Natural killer cell (primary cell): ENCODE measurements around the gene KRT39. TPM values are rescaled to one million over a fixed set of nuclear protein-coding genes. Genes with fewer than 3 reads are reported as not detected.

Experiments
- ATAC-seq, 3 donors: fragments of 150-1000 bp in 2 of 3; fragments of 200-7000 bp in 1 of 3; cut with Tn5 transposase; 1 replicate in 1 of 3; 2 replicates in 2 of 3; pipeline ENCODE4 v1.10.0; 2021; ENCODE audit warnings: mild to moderate bottlenecking in 2 of 3, moderate library complexity in 2 of 3
- DNase-seq, 2 donors: peaks; one replicate each; pipeline versions ENCODE4 v3.0.0 to v3.0.0-alpha.2; 2013 to 2021; ENCODE audit warnings: mixed read lengths in 1 of 2
- H3K27ac ChIP-seq: one replicate; pipeline ENCODE4 v1.5.1; 2013; ENCODE audit warnings: mild to moderate bottlenecking, low read length
- H3K27me3 ChIP-seq: one replicate; pipeline ENCODE4 v1.6.1; 2013; ENCODE audit warnings: low read length; ENCODE audit not compliant: control insufficient read depth, insufficient read depth
- H3K36me3 ChIP-seq: one replicate; pipeline ENCODE4 v1.6.1; 2013; ENCODE audit warnings: low read length; ENCODE audit not compliant: control insufficient read depth, insufficient read depth
- H3K4me1 ChIP-seq: one replicate; pipeline ENCODE4 v1.6.1; 2013; ENCODE audit warnings: low read length; ENCODE audit not compliant: control insufficient read depth, insufficient read depth
- H3K4me3 ChIP-seq: one replicate; pipeline ENCODE4 v1.5.1; 2013; ENCODE audit warnings: low read length
- H3K9me3 ChIP-seq: one replicate; pipeline ENCODE4 v1.6.1; 2013; ENCODE audit warnings: low read length; ENCODE audit not compliant: control insufficient read depth, insufficient read depth
- H3K27ac Mint-ChIP-seq, 2 donors: one replicate each; pipeline ENCODE4 v1.8.0; 2022; ENCODE audit warnings: mild to moderate bottlenecking in 2 of 2, mixed read lengths in 2 of 2, moderate library complexity in 1 of 2
- H3K27me3 Mint-ChIP-seq, 2 donors: one replicate each; pipeline ENCODE4 v1.8.0; 2022; ENCODE audit warnings: low read depth in 2 of 2, mixed read lengths in 2 of 2
- H3K36me3 Mint-ChIP-seq: one replicate; pipeline ENCODE4 v1.8.0; 2022; ENCODE audit warnings: mixed read lengths
- H3K4me1 Mint-ChIP-seq, 2 donors: one replicate each; pipeline ENCODE4 v1.8.0; 2022; ENCODE audit warnings: mixed read lengths in 2 of 2
- H3K4me3 Mint-ChIP-seq: one replicate; pipeline ENCODE4 v1.8.0; 2022; ENCODE audit warnings: mild to moderate bottlenecking, moderate library complexity, mixed read lengths
- H3K9me3 Mint-ChIP-seq, 2 donors: one replicate each; pipeline ENCODE4 v1.8.0; 2022; ENCODE audit warnings: mixed read lengths in 2 of 2
- whole genome bisulfite sequencing: methylation state at CpG from one replicate; pipeline ENCODE4 v1.1.7; 2013; ENCODE audit warnings: missing lambda C conversion rate; ENCODE audit not compliant: insufficient coverage; 5-methylcytosine and 5-hydroxymethylcytosine counted together
- intact Hi-C: fragments of 100-400 bp; cut with micrococcal nuclease; formaldehyde crosslinking; loops from one replicate; pipeline ENCODE4 v1.14.2; 2022
- total RNA-seq, 4 donors: library from RNA; stranded (reverse); fragments of 120-200 nt in 1 of 4; gene quantifications; one replicate each; pipeline versions ENCODE4 v1.2.3 to v1.2.4, GENCODE V29; 2013 to 2022
- TF ChIP-seq, protein P1 (sequence below): fragments of 200-600 bp; IDR thresholded peaks from one replicate; pipeline ENCODE4 v1.8.0; 2022; ENCODE audit warnings: antibody characterized with exemption

KRT39 gene
- total RNA-seq, 3 donors from 2014 or later (not counting 1 experiment from before 2014, with no cell fraction given), result not detected

DNA sequence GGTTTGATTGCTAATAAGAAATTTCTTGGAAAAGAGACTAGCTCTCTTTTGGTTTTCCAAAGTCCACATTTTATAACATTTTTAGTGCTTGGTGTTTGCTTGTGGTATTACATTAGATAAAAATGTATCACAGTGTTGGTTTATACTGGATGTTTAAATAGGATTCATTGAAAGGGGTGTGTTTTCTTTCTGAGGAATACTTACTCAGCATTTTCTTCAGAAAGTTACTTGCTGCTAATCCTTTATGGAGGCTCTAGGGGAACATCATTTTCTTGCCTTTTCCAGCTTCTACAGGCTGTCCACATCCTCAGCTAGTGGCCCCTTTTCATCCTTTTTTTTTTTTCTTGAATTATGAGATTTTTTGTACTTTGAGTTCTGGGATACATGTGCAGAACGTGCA lies 834 bp upstream of the KRT39 start:
- Mint-ChIP-seq H3K9me3 (no peaks in the 10 kb centered on the region), H3K36me3 (no peaks in the 10 kb centered on the region), H3K4me1 (no peaks in the 10 kb centered on the region), H3K27ac (no peak overlapping the region), H3K4me3 (no peak overlapping the region), H3K27me3 (peaks cover 9 to 26% of the 10 kb centered on the region in 2 donors)
- H3K36me3 ChIP-seq, result no peaks in the 10 kb centered on the region
- H3K4me1 ChIP-seq, result no peaks in the 10 kb centered on the region
- no peak for DNase-seq
- no peak overlapping the region for H3K4me3 ChIP-seq
- WGBS, result 60% methylated on average over 1 of the region's 1 CpG
- no peak for ATAC-seq
- H3K27me3 ChIP-seq, result no peaks in the 10 kb centered on the region
- TF ChIP-seq, protein P1, sequence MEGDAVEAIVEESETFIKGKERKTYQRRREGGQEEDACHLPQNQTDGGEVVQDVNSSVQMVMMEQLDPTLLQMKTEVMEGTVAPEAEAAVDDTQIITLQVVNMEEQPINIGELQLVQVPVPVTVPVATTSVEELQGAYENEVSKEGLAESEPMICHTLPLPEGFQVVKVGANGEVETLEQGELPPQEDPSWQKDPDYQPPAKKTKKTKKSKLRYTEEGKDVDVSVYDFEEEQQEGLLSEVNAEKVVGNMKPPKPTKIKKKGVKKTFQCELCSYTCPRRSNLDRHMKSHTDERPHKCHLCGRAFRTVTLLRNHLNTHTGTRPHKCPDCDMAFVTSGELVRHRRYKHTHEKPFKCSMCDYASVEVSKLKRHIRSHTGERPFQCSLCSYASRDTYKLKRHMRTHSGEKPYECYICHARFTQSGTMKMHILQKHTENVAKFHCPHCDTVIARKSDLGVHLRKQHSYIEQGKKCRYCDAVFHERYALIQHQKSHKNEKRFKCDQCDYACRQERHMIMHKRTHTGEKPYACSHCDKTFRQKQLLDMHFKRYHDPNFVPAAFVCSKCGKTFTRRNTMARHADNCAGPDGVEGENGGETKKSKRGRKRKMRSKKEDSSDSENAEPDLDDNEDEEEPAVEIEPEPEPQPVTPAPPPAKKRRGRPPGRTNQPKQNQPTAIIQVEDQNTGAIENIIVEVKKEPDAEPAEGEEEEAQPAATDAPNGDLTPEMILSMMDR, result no peak
- no peaks in the 10 kb centered on the region for H3K9me3 ChIP-seq
- H3K27ac ChIP-seq, result no peak overlapping the region
- intact Hi-C loops, result no loop called here

DNA sequence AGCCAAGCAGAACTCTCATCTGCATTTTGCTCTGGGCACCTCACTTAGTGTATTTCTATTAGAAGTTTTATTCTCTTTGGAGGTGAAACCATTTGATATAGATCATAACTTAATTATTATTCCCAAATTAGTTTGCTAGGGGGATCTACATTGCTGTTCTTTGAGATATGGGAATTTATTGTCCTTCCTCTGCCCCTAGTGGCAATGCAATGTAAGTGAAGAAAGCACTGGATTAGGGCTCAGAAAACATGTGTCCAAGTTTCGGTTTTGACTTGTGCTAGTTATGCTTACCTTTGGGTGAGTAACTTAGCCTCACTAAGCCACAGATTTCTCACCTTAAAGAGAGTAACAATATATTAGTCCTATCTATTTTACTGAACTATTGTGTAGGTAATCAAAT lies 2.9 kb downstream of the KRT39 start:
- intact Hi-C loops, result no loop called here
- H3K4me1 Mint-ChIP-seq, result no peaks in the 10 kb centered on the region

DNA sequence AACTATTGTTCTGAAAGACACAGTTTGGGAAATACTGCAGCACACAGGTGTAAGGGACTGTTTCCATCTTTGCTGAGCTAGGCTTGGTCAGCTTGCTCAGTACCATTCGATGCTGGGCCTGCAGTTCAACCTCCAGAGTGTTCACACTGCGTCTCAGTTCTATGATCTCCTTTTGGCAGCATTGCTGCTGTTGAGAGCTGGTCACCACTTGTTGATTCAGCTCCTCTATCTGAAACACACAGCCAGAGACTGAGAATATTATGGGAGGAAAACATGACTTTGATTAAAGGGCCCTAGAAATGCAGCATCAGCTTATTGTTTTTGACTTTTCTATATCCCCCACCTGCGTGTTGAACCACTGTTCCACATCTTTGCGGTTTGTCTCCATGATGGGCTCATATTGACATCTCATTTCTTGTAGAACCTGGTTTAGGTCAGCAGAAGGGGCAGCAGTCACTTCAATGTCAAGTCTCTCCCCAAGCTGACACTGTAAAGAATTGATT lies 4.6 kb downstream of the KRT39 start:
- no peaks in the 10 kb centered on the region for H3K4me1 ChIP-seq
- DNase-seq, result no peak
- no peak for ATAC-seq
- no peak overlapping the region for H3K27ac ChIP-seq
- H3K27me3 Mint-ChIP-seq, result peaks cover 10 to 22% of the 10 kb centered on the region in 2 donors
- no peaks in the 10 kb centered on the region for H3K27me3 ChIP-seq
- no peaks in the 10 kb centered on the region for H3K9me3 Mint-ChIP-seq
- WGBS, result 79% methylated on average over 4 of the region's 4 CpGs
- no peaks in the 10 kb centered on the region for H3K36me3 Mint-ChIP-seq
- no peak overlapping the region for H3K4me3 ChIP-seq
- no peaks in the 10 kb centered on the region for H3K36me3 ChIP-seq
- H3K4me1 Mint-ChIP-seq, result no peaks in the 10 kb centered on the region
- no peak overlapping the region for H3K4me3 Mint-ChIP-seq
- intact Hi-C loops, result no loop called here
- no peaks in the 10 kb centered on the region for H3K9me3 ChIP-seq
- TF ChIP-seq, protein P1, result no peak
- no peak overlapping the region for H3K27ac Mint-ChIP-seq

More for the DNA sequence above, 2.9 kb downstream of the KRT39 start:
- TF ChIP-seq, protein P1, result peak; percentile 72
- H3K27ac Mint-ChIP-seq, result no peak overlapping the region
- peaks cover 8 to 32% of the 10 kb centered on the region in 2 donors for H3K27me3 Mint-ChIP-seq
- DNase-seq, result peak in 1 of 2 donors; percentile 46
- H3K36me3 Mint-ChIP-seq, result no peaks in the 10 kb centered on the region
- Histone ChIP-seq H3K36me3 (no peaks in the 10 kb centered on the region), H3K4me3 (no peak overlapping the region), H3K4me1 (no peaks in the 10 kb centered on the region), H3K9me3 (no peaks in the 10 kb centered on the region), H3K27me3 (no peaks in the 10 kb centered on the region), H3K27ac (no peak overlapping the region)
- H3K4me3 Mint-ChIP-seq, result no peak overlapping the region
- no peaks in the 10 kb centered on the region for H3K9me3 Mint-ChIP-seq
- 71% methylated on average over 1 of the region's 1 CpG for WGBS
- peak in 2 of 3 donors; percentile 46 to 69 for ATAC-seq

DNA sequence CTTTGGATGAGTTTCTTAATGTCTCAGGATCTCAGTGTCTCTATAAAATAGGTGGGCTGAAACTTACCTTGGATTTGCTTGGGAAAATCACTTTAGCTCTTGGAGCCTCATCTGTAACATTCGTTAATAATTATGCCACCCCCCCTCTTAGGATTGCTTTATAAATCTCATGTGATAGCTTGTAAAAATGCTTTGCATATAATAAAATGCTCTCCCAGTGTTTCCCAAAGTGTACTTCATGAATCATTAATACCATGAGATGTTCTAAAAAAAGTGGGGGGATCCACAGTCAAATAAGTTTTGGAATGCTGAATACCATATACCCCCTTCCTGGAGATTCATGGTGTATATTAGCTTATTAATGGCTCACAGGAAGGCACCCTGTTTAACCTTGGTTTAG lies 5.2 kb downstream of the KRT39 start:
- DNase-seq (no peak), ATAC-seq (no peak)
- no peak overlapping the region for H3K4me3 ChIP-seq
- Mint-ChIP-seq H3K4me3 (no peak overlapping the region), H3K36me3 (no peaks in the 10 kb centered on the region), H3K27me3 (peaks cover 10 to 25% of the 10 kb centered on the region in 2 donors), H3K9me3 (no peaks in the 10 kb centered on the region), H3K4me1 (no peaks in the 10 kb centered on the region), H3K27ac (no peak overlapping the region)
- H3K36me3 ChIP-seq, result no peaks in the 10 kb centered on the region
- no CpG with 5 or more reads among the region's 1 CpG for WGBS
- H3K4me1 ChIP-seq, result no peaks in the 10 kb centered on the region
- no peaks in the 10 kb centered on the region for H3K9me3 ChIP-seq
- intact Hi-C loops, result no loop called here
- TF ChIP-seq, protein P1, result no peak
- no peak overlapping the region for H3K27ac ChIP-seq
- no peaks in the 10 kb centered on the region for H3K27me3 ChIP-seq
